ENCODE measurements around the gene TMEM91.

Gene TMEM91

DNA sequence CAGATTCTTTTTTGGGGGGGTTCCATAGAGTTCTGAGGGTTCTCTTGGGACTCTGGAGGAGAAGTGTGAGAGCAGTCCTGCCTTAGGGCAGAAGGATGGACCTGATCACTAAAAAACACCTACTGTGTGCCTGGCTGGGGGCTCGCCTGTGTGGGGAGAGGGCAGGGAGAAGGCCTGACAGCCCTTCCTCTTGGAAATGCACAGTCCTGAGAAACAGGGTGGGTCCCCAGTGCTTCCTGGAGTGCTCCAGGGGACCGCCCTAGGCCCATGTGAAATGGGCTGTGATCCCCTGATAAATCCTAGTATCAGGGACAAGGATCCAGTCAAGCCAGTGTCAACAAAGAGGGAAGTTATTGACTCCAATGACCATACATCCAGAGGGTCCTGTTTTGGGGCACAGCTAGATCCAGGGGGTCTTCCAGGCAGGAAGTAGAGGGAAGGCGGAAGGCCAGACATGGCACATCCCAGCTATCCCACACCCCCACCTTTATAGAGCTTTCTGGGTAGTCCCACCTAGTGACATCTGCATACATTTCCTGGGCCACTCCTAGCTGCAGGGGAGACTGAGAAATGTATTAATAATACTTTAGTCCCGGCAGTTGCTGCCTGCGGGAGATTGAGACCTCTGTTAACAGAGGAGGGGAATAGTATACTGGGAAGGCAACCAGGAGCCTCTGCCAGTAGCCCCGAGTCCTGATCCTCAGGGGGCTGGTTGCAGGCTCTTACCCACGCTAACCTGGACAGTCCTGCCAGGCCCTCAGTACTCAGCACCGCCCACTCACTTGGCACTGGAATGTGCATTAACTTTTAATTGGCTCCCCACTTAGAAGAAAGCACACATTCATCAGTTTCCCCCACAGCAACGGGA is 35.0 kb downstream of the TMEM91 start:
- POLR2A ChIA-PET = no interaction called here
- CTCF ChIA-PET = interaction anchor here (1.2 kb wide), 1 partner anchor 21 kb away, joined by 3 read pairs; no protein-coding TSS in a partner anchor
- DNase-seq (ENCODE audit: extremely low spot score) = no peak
- TF ChIP-seq, protein P1, sequence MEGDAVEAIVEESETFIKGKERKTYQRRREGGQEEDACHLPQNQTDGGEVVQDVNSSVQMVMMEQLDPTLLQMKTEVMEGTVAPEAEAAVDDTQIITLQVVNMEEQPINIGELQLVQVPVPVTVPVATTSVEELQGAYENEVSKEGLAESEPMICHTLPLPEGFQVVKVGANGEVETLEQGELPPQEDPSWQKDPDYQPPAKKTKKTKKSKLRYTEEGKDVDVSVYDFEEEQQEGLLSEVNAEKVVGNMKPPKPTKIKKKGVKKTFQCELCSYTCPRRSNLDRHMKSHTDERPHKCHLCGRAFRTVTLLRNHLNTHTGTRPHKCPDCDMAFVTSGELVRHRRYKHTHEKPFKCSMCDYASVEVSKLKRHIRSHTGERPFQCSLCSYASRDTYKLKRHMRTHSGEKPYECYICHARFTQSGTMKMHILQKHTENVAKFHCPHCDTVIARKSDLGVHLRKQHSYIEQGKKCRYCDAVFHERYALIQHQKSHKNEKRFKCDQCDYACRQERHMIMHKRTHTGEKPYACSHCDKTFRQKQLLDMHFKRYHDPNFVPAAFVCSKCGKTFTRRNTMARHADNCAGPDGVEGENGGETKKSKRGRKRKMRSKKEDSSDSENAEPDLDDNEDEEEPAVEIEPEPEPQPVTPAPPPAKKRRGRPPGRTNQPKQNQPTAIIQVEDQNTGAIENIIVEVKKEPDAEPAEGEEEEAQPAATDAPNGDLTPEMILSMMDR (IDR thresholded peaks at IDR 0.05; ENCODE audit: control extremely low read depth, extremely low read depth, low read depth, missing control alignments) = no peak

DNA sequence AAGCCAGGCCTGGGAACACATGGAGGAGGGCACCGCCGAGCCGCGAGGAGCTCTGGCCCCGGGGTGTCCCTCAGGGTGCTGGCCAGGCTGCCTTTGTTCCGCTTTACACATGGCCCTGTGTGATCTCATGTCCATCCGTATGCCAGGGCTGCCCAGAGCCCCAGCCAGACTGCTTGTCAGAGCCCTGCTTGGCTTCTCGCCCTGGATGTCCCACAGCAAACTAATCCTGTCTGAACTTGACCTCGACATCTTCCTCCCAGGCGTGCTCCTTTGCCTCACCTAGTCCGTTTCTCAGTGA is 35.6 kb downstream of the TMEM91 start:
- ChIA-PET POLR2A (no interaction called here), CTCF (interaction anchor here (1.2 kb wide), 1 partner anchor 20 kb away, joined by 3 read pairs; no protein-coding TSS in a partner anchor)
- TF ChIP-seq, protein P1 (IDR thresholded peaks at IDR 0.05; ENCODE audit: control extremely low read depth, extremely low read depth, low read depth, missing control alignments) = no peak
- no peak for DNase-seq (ENCODE audit: extremely low spot score)

DNA sequence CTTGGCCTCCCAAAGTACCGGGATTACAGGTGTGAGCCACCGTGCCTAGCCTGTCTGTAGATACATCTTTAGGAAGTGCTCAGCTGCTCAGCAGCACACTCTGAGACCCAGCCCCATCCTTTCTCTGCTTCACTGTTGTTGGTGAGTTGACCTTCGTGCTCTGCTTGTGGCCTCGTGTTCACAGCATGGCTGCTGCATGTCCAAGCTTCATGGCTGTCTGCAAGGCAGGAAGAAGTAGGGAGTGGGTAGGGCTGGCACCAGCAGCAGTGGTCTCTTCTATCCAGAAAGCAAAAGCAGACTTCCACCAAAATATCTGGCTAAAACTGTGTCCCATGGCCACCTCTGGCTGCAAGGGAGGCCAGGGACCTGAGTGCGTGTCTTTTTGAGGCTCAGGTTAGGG is 36.6 kb downstream of the TMEM91 start:
- CTCF ChIA-PET = no interaction called here
- TF ChIP-seq, protein P1 (IDR thresholded peaks at IDR 0.05; ENCODE audit: control extremely low read depth, extremely low read depth, low read depth, missing control alignments) = no peak
- POLR2A ChIA-PET = no interaction called here
- DNase-seq (ENCODE audit: extremely low spot score) = no peak

DNA sequence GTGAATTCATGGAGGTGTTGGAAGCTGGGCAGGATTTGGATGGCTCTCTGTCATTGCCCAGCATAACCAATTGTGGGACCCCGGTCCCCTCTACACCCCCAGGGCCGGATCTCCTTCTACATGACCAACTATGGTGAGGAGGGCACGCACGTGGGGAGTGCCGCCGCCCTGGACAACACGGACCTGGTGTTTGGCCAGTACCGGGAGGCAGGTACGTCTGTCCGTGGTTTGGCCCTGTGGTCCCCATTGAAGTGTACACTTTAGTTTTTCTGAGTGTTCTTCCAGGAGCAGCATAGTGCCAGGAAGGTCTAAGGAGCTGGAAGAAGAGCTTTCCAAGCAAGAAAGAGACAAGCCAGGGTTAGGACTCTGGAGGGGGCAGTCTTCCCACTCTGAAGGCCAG is 37.6 kb downstream of the TMEM91 start:
- ChIA-PET POLR2A (no interaction called here), CTCF (interaction anchor here (1.4 kb wide), 1 partner anchor 29 kb away, joined by 3 read pairs; no protein-coding TSS in a partner anchor)
- TF ChIP-seq, protein P1 (IDR thresholded peaks at IDR 0.05; ENCODE audit: control extremely low read depth, extremely low read depth, low read depth, missing control alignments) = no peak
- DNase-seq (ENCODE audit: extremely low spot score) = no peak

DNA sequence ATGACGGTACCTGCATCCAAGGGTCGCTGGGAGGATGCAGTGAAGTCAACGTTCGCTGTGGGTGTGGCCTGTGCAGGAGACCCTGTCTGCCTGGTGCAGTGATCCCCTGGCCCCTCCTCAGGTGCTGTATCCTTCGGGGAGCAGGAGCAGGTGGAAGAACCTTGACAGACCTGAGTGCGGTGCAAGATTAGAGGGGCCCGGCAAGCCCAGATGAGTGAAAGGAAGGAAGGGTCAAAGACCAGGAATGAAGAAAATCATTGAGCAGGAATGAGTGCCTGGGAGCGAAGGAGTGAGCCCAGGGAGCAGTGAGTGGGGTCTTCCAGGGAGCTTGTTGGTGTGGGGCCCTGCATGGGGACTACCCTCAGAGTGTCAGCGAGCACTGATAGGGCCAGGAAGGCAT is 38.1 kb downstream of the TMEM91 start:
- no peak for DNase-seq (ENCODE audit: extremely low spot score)
- POLR2A ChIA-PET = no interaction called here
- TF ChIP-seq, protein P1 (IDR thresholded peaks at IDR 0.05; ENCODE audit: control extremely low read depth, extremely low read depth, low read depth, missing control alignments) = no peak
- CTCF ChIA-PET = interaction anchor here (1.4 kb wide), 1 partner anchor 30 kb away, joined by 3 read pairs; no protein-coding TSS in a partner anchor

DNA sequence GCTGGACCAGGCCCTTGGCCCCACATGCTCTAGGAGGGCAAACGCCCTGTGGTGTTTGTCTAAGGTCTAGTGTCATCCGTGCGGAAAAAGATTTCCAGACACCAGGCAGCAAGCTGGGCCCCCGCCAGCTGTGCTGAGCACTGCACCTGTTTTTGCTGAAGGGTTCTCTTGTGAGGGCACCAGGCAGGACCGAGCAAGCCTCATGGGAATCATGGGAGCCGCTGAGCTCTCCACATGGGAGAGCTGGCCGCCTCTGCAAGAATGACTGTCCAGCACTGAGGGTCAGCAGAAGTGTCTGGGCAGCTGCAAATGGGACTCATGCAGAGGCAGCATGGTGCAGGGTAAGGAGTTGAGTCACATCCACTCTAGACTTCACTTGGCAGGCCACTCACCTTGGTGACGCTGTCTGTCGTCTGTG is 38.8 kb downstream of the TMEM91 start:
- TF ChIP-seq, protein P1 (IDR thresholded peaks at IDR 0.05; ENCODE audit: control extremely low read depth, extremely low read depth, low read depth, missing control alignments) = no peak
- DNase-seq (ENCODE audit: extremely low spot score) = no peak
- ChIA-PET CTCF (no interaction called here), POLR2A (interaction anchor here (0.5 kb wide), 1 partner anchor 103 kb away, joined by 3 read pairs; no protein-coding TSS in a partner anchor)

Measured in GM10248 (cell line).